Heart left ventricle (tissue), 13 donors: ENCODE results near the gene GPR176.

Source experiments
- POLR2A ChIP-seq, 2 donors: fragments of 450-650 bp; IDR thresholded peaks; one replicate each; pipeline ENCODE4 v1.6.1; 2017; ENCODE audit warnings: antibody characterized with exemption in 2 of 2, mild to moderate bottlenecking in 2 of 2, moderate library complexity in 2 of 2
- TF ChIP-seq, protein P1 (sequence below), 12 donors: fragments of 200-600 bp; sonication (generic) in 4 of 12; IDR thresholded peaks; one replicate each; pipeline versions ENCODE4 v1.5.0 to v1.8.0; 2018 to 2022; ENCODE audit warnings: antibody characterized with exemption in 12 of 12, mild to moderate bottlenecking in 5 of 12
- donor health status: ischemic (EF 13 %, LVEDD 7.1; RV severe dilation, severe dysfunction).
- donor health status: DM: no; HTN: yes; CAD: no.
- donor health status: DM: no; HTN: no; CAD: no.
- donor health status: ischemic (EF 25% LVEDD 6.9; RV normal size, moderate dysfunction).
- donor health status: ischemic (EF 25% LVEDD 5.7; RV mildly dilated, moderate dysfunction).
- donor health status: ischemic (EF 35%, LVEDD 5.7; RV mildly dilated, moderate dysfunction).
- donor health status: nonischemic (EF 11% LVEDD 7.7; RV severe dilation, severe dysfunction).
- donor health status: DM: yes; HTN: yes; CAD: no.
- donor health status: PGD.
- donor health status: ischemic (EF 29% LVEDD 5.4; RV normal size, mild dysfunction).
- donor health status: nonischemic (EF 23%, LVEDD 6.1; RV moderate dilation, normal function).

DNA sequence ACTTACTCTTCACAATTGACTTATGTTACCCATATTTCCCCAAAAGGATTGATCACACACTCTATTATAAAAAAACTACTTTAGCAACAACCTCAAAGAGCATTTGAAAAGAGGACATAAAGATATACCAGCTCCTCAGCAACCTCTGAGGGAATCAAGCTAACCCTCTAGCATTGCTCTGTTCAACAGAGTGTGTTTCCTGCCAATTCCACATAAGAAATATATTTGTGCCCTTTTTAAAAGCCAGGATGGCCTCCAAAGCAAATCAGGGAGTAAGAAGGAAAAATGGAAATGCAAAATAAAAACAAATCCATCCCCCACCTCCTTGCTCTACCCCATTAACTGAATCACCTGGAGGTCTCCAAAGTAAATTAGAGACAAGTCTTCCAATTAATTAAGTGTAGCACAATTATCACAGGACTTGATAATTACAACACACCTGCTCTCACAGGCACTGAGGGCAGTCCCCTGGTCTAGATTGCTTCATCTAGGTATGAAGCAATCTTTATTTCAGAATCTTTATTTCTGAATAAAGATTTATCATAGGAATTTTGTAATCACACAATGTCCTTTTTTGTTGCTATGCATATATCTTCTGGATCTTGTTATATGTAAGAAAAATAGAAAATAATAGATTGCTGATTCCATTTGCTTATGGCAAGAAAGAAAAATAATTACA, 34.8 kb downstream of the GPR176 start:
- TF ChIP-seq, protein P1, sequence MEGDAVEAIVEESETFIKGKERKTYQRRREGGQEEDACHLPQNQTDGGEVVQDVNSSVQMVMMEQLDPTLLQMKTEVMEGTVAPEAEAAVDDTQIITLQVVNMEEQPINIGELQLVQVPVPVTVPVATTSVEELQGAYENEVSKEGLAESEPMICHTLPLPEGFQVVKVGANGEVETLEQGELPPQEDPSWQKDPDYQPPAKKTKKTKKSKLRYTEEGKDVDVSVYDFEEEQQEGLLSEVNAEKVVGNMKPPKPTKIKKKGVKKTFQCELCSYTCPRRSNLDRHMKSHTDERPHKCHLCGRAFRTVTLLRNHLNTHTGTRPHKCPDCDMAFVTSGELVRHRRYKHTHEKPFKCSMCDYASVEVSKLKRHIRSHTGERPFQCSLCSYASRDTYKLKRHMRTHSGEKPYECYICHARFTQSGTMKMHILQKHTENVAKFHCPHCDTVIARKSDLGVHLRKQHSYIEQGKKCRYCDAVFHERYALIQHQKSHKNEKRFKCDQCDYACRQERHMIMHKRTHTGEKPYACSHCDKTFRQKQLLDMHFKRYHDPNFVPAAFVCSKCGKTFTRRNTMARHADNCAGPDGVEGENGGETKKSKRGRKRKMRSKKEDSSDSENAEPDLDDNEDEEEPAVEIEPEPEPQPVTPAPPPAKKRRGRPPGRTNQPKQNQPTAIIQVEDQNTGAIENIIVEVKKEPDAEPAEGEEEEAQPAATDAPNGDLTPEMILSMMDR (IDR thresholded peaks at IDR 0.05), result no peak
- no peak for TF ChIP-seq POLR2A (IDR thresholded peaks at IDR 0.05)
